HepG2 (cell line): ENCODE measurements around the gene UVSSA. TPM values are rescaled to one million over a fixed set of nuclear protein-coding genes. Genes with fewer than 3 reads are reported as not detected.

Experiments used
- ATAC-seq: fragments of 200-7000 bp; cut with Tn5 transposase; 3 replicates; pipeline ENCODE4 v1.9.1; 2020; ENCODE audit warnings: mild to moderate bottlenecking, moderate library complexity
- BruUV-seq: library from RNA; stranded (reverse); fragments of 400-500 nt; replicated peaks from 2 replicates; lab custom pipeline; 2021; lab: Mats Ljungman, UMichigan
- CTCF ChIA-PET: fragments of 300-600 bp; formaldehyde crosslinking; extraction: SDS; loops from one replicate; lab custom pipeline; 2021; ENCODE audit warnings: low total read pairs, inconsistent platforms, low intra/inter-chr PET ratio; lab: Yijun Ruan, JAX
- POLR2A ChIA-PET: fragments of 350-600 bp; sonication (Branson Sonifier 250); formaldehyde crosslinking; loops from one replicate; lab custom pipeline; 2020; ENCODE audit warnings: antibody characterized with exemption, inconsistent platforms; lab: Yijun Ruan, JAX
- DNase-seq: peaks from one replicate; pipeline ENCODE4 v3.0.0-alpha.2; 2015; ENCODE audit warnings: low spot score
- FAIRE-seq: peaks from 3 replicates; lab custom pipeline; 2011; peaks lifted over from hg19 to GRCh38; lab: Jason Lieb, UNC
- H2AFZ ChIP-seq: one replicate; pipeline ENCODE4 v1.6.1; 2011; ENCODE audit warnings: low read length, inconsistent platforms
- H3K27ac ChIP-seq: fragments of 300-600 bp; 3 replicates; pipeline ENCODE4 v1.8.0; 2011; ENCODE audit warnings: mixed run types, mild to moderate bottlenecking, mixed read lengths, low read length, inconsistent platforms; ENCODE audit not compliant: insufficient read depth; ENCODE audit errors: extremely low read length
- H3K27me3 ChIP-seq, 2 experiments: fragments of 200-600 bp in 1 of 2; 2 replicates in 1 of 2; 3 replicates in 1 of 2; pipeline versions ENCODE4 v1.6.0 to v1.8.0; 2011; ENCODE audit warnings: low read length in 2 of 2, mild to moderate bottlenecking in 2 of 2, moderate library complexity in 2 of 2, inconsistent platforms in 1 of 2; ENCODE audit not compliant: insufficient read depth in 2 of 2, control insufficient read depth in 1 of 2
- H3K36me3 ChIP-seq, 2 experiments: fragments of 200-600 bp in 1 of 2; replicated peaks in 1 of 2; 2 replicates in 1 of 2; 3 replicates in 1 of 2; pipeline versions ENCODE4 v1.5.1 to v1.8.0; 2011; ENCODE audit warnings: low read length in 2 of 2, inconsistent platforms in 1 of 2; ENCODE audit not compliant: insufficient read depth in 2 of 2, control insufficient read depth in 1 of 2
- H3K4me1 ChIP-seq: 2 replicates; pipeline ENCODE4 v1.5.1; 2012; ENCODE audit warnings: low read length, inconsistent platforms; ENCODE audit not compliant: insufficient read depth
- H3K4me2 ChIP-seq: 2 replicates; pipeline ENCODE4 v1.6.0; 2011; ENCODE audit warnings: low read depth, low read length, inconsistent platforms
- H3K4me3 ChIP-seq, 3 experiments: fragments of 200-600 bp in 1 of 3; sonication (generic), shearing (Covaris generic) in 1 of 3; replicated peaks in 1 of 3; 2 replicates each; pipeline ENCODE4 v1.5.1; 2011 to 2016; ENCODE audit warnings: low read length in 3 of 3, inconsistent platforms in 2 of 3, low read depth in 2 of 3, mild to moderate bottlenecking in 2 of 3, control low read depth in 1 of 3, mixed read lengths in 1 of 3; ENCODE audit not compliant: insufficient read depth in 1 of 3
- H3K79me2 ChIP-seq: one replicate; pipeline ENCODE4 v1.6.1; 2011; ENCODE audit warnings: low read length, inconsistent platforms; ENCODE audit not compliant: insufficient read depth
- H3K9ac ChIP-seq: 2 replicates; pipeline ENCODE4 v1.6.0; 2011; ENCODE audit warnings: mild to moderate bottlenecking, low read depth, low read length, inconsistent platforms; ENCODE audit not compliant: insufficient read depth
- H3K9me3 ChIP-seq: 2 replicates; pipeline ENCODE4 v1.5.1; 2012; ENCODE audit warnings: mild to moderate bottlenecking, low read length
- H4K20me1 ChIP-seq: 2 replicates; pipeline ENCODE4 v1.6.0; 2011; ENCODE audit warnings: inconsistent platforms, mild to moderate bottlenecking, low read length, moderate library complexity; ENCODE audit not compliant: insufficient read depth
- AGO1 ChIP-seq: fragments of 200-400 bp; formaldehyde crosslinking; IDR thresholded peaks from 2 replicates; pipeline ENCODE4 v1.6.1; 2017; ENCODE audit warnings: mild to moderate bottlenecking, low read depth, low read length, moderate library complexity; ENCODE audit not compliant: poor library complexity, severe bottlenecking
- CHCHD3 ChIP-seq: sonication (generic); formaldehyde crosslinking; IDR thresholded peaks from 2 replicates; pipeline ENCODE4 v1.8.0; 2022; ENCODE audit warnings: mild to moderate bottlenecking, missing genetic modification reagents, moderate library complexity
- FLYWCH1 ChIP-seq: sonication (generic); formaldehyde crosslinking; IDR thresholded peaks from 2 replicates; pipeline ENCODE4 v1.8.1; 2023; ENCODE audit warnings: mild to moderate bottlenecking, missing genetic modification reagents
- JDP2 ChIP-seq: sonication (generic); formaldehyde crosslinking; IDR thresholded peaks from 2 replicates; pipeline ENCODE4 v1.8.1; 2022; ENCODE audit warnings: missing genetic modification reagents, borderline replicate concordance
- KDM6A ChIP-seq: IDR thresholded peaks from 2 replicates; pipeline ENCODE4 v1.6.1; 2016; ENCODE audit warnings: low read depth
- NFE2L1 ChIP-seq: sonication (generic); formaldehyde crosslinking; IDR thresholded peaks from 2 replicates; pipeline ENCODE4 v1.4.0; 2020; ENCODE audit warnings: missing genetic modification reagents, mild to moderate bottlenecking, borderline replicate concordance
- SRF ChIP-seq: IDR thresholded peaks from 2 replicates; pipeline ENCODE4 v1.6.1; 2011; ENCODE audit warnings: mild to moderate bottlenecking, low read depth, low read length, moderate library complexity
- SRSF9 ChIP-seq: fragments of 200-400 bp; formaldehyde crosslinking; IDR thresholded peaks from 2 replicates; pipeline ENCODE4 v1.6.1; 2018; ENCODE audit warnings: borderline replicate concordance, mild to moderate bottlenecking, low read depth, low read length; ENCODE audit not compliant: insufficient read depth, poor library complexity, severe bottlenecking
- ZFP36 ChIP-seq: fragments of 150-350 bp; IDR thresholded peaks from 2 replicates; pipeline ENCODE4 v1.6.1; 2018; ENCODE audit warnings: borderline replicate concordance, low read length, low read depth; ENCODE audit not compliant: partially characterized antibody
- ZKSCAN1 ChIP-seq: fragments of 150-350 bp; IDR thresholded peaks from 2 replicates; pipeline ENCODE4 v1.6.1; 2014; ENCODE audit warnings: low read length
- ZNF230 ChIP-seq: sonication (generic); formaldehyde crosslinking; IDR thresholded peaks from 2 replicates; pipeline ENCODE4 v1.4.0; 2020; ENCODE audit warnings: mild to moderate bottlenecking, missing genetic modification reagents
- ZNF296 ChIP-seq: sonication (generic); formaldehyde crosslinking; conservative IDR thresholded peaks from 2 replicates; pipeline ENCODE4 v1.5.0; 2020; ENCODE audit warnings: mild to moderate bottlenecking, missing genetic modification reagents
- ZNF572 ChIP-seq: sonication (generic); formaldehyde crosslinking; IDR thresholded peaks from 2 replicates; pipeline ENCODE4 v1.5.1; 2020; ENCODE audit warnings: mild to moderate bottlenecking, missing genetic modification reagents
- WGBS: methylation state at CpG from one replicate; pipeline ENCODE4 v1.1.6; 2017; ENCODE audit warnings: low lambda C conversion rate; 5-methylcytosine and 5-hydroxymethylcytosine counted together
- in situ Hi-C: cut with HindIII; loops from 2 replicates; pipeline ENCODE4 v1.10.0; 2017; ENCODE audit warnings: low pct_unique_long_range_greater_than_20kb; ENCODE audit not compliant: extremely low pct_ligation_motif_present
- intact Hi-C: fragments of 100-400 bp; cut with micrococcal nuclease; formaldehyde crosslinking; loops from one replicate; pipeline ENCODE4 v1.10.0; 2022; ENCODE audit not compliant: unreplicated experiment
- polyA plus RNA-seq, 8 experiments: library from polyadenylated mRNA; depleted of rRNA in 3 of 8; stranded (reverse) in 7 of 8; unstranded in 1 of 8; fragments of >200 nt; fragmentation: Illumina TruSeq in 4 of 8; extraction: Trizol in 4 of 8; gene quantifications; 2 replicates each; pipeline versions ENCODE4 v1.2.1 to v1.2.3, GENCODE V29; 2011 to 2016; ENCODE audit warnings: low read depth in 4 of 8, missing spikeins in 1 of 8, mixed read lengths in 1 of 8; ENCODE audit not compliant: insufficient read depth in 1 of 8
- total RNA-seq, 5 experiments: library from RNA; depleted of rRNA; stranded (reverse); fragments of >200 nt; fragmentation: Illumina TruSeq; extraction: Trizol; gene quantifications; 2 replicates each; pipeline ENCODE4 v1.2.3, GENCODE V29; 2016; ENCODE audit warnings: low read depth in 1 of 5
- TF ChIP-seq, protein P1 (sequence below): sonication (generic); formaldehyde crosslinking; IDR thresholded peaks from 2 replicates; pipeline ENCODE4 v1.4.0; 2020; ENCODE audit warnings: missing genetic modification reagents
- TF ChIP-seq, protein P2 (sequence below): IDR thresholded peaks from 2 replicates; pipeline ENCODE4 v1.4.0; 2020; ENCODE audit warnings: mild to moderate bottlenecking, missing genetic modification reagents
- TF ChIP-seq, protein P3 (sequence below): sonication (generic); formaldehyde crosslinking; IDR thresholded peaks from 2 replicates; pipeline ENCODE4 v1.4.0; 2020; ENCODE audit warnings: missing genetic modification reagents
- TF ChIP-seq, protein P4 (sequence below): sonication (generic); formaldehyde crosslinking; IDR thresholded peaks from 2 replicates; pipeline ENCODE4 v1.9.0; 2021; ENCODE audit warnings: missing genetic modification reagents, mild to moderate bottlenecking, borderline replicate concordance

The UVSSA gene
- total and polyA plus RNA-seq, 2 of the 13 experiments (the other 11 are each of a cell fraction or from before 2014, with no cell fraction given) = 4.6 to 8.4 TPM

DNA sequence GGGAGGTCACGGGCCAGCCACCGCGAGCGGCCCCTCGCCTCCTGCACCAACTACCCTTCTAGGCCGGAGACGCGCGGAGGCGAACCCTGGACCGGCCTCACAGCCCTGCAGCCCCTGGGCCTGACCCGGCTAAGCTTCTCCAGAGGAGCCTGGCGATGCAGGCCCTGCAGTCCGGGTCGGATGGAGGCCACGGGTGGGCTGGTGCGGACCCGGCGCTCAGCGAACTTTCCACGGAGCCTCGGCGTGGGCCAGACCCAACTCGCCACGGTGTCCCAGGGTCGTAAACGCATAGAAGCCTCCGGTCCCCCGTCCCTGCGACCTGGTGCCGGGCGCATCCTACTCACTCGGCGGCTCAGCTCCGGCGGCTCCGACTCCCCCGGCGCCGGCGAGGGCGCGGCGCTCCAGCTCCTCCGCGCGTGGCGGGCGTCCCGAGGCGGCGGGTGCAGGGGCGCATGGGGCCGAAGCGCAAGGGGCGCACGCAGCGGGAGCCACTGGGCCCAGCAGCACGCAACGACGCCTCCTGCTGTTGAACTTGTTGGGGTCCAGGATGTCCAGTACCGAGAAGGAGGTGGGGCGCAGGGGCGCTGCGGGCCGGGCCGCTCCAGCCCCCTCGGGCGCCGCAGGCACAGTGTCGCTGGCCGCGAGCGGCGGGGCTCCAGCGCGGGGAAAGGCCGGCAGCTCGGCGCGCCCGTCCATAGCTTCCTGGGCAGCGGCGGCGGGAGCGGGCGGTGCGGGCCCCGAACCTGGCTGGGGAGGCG is 58.8 kb downstream of the UVSSA start:
- intact Hi-C loops (no loop called here), in situ Hi-C loops (no loop called here)
- no peaks in the 10 kb centered on the region for H4K20me1 ChIP-seq
- H3K9ac ChIP-seq = no peak overlapping the region
- H2AFZ ChIP-seq = no peak overlapping the region
- FAIRE-seq = no peak
- no peak overlapping the region for H3K27ac ChIP-seq
- peaks cover 4 to 15% of the 10 kb centered on the region in 2 experiments for H3K27me3 ChIP-seq
- no peak for DNase-seq
- H3K4me3 ChIP-seq = no peak overlapping the region
- no TSS peak for BruUV-seq
- WGBS = 6% methylated on average over 5 of the region's 90 CpGs
- ATAC-seq = no peak
- H3K79me2 ChIP-seq = no peaks in the 10 kb centered on the region
- CTCF ChIA-PET = no interaction called here
- no peaks in the 10 kb centered on the region for H3K9me3 ChIP-seq
- no peaks in the 10 kb centered on the region for H3K4me1 ChIP-seq
- POLR2A ChIA-PET = no interaction called here
- H3K36me3 ChIP-seq = no peaks in the 10 kb centered on the region
- no peak overlapping the region for H3K4me2 ChIP-seq
- no peak for TF ChIP-seq ZNF572
- TF ChIP-seq JDP2 (CRISPR knock-in tag) = no peak
- no peak for TF ChIP-seq SRF
- no peak for TF ChIP-seq ZKSCAN1
- no peak for TF ChIP-seq CHCHD3 (CRISPR knock-in tag)
- TF ChIP-seq, protein P1, sequence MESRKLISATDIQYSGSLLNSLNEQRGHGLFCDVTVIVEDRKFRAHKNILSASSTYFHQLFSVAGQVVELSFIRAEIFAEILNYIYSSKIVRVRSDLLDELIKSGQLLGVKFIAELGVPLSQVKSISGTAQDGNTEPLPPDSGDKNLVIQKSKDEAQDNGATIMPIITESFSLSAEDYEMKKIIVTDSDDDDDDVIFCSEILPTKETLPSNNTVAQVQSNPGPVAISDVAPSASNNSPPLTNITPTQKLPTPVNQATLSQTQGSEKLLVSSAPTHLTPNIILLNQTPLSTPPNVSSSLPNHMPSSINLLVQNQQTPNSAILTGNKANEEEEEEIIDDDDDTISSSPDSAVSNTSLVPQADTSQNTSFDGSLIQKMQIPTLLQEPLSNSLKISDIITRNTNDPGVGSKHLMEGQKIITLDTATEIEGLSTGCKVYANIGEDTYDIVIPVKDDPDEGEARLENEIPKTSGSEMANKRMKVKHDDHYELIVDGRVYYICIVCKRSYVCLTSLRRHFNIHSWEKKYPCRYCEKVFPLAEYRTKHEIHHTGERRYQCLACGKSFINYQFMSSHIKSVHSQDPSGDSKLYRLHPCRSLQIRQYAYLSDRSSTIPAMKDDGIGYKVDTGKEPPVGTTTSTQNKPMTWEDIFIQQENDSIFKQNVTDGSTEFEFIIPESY (CRISPR knock-in tag) = no peak
- TF ChIP-seq, protein P2, sequence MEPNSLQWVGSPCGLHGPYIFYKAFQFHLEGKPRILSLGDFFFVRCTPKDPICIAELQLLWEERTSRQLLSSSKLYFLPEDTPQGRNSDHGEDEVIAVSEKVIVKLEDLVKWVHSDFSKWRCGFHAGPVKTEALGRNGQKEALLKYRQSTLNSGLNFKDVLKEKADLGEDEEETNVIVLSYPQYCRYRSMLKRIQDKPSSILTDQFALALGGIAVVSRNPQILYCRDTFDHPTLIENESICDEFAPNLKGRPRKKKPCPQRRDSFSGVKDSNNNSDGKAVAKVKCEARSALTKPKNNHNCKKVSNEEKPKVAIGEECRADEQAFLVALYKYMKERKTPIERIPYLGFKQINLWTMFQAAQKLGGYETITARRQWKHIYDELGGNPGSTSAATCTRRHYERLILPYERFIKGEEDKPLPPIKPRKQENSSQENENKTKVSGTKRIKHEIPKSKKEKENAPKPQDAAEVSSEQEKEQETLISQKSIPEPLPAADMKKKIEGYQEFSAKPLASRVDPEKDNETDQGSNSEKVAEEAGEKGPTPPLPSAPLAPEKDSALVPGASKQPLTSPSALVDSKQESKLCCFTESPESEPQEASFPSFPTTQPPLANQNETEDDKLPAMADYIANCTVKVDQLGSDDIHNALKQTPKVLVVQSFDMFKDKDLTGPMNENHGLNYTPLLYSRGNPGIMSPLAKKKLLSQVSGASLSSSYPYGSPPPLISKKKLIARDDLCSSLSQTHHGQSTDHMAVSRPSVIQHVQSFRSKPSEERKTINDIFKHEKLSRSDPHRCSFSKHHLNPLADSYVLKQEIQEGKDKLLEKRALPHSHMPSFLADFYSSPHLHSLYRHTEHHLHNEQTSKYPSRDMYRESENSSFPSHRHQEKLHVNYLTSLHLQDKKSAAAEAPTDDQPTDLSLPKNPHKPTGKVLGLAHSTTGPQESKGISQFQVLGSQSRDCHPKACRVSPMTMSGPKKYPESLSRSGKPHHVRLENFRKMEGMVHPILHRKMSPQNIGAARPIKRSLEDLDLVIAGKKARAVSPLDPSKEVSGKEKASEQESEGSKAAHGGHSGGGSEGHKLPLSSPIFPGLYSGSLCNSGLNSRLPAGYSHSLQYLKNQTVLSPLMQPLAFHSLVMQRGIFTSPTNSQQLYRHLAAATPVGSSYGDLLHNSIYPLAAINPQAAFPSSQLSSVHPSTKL (CRISPR knock-in tag) = no peak
- TF ChIP-seq, protein P3, sequence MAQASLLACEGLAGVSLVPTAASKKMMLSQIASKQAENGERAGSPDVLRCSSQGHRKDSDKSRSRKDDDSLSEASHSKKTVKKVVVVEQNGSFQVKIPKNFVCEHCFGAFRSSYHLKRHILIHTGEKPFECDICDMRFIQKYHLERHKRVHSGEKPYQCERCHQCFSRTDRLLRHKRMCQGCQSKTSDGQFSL (CRISPR knock-in tag) = no peak
- TF ChIP-seq ZNF296 (CRISPR knock-in tag) = no peak
- TF ChIP-seq KDM6A (CRISPR knock-in tag) = no peak
- TF ChIP-seq SRSF9 = no peak
- no peak for TF ChIP-seq FLYWCH1 (CRISPR knock-in tag)
- no peak for TF ChIP-seq ZNF230
- no peak for TF ChIP-seq NFE2L1 (CRISPR knock-in tag)
- TF ChIP-seq, protein P4, sequence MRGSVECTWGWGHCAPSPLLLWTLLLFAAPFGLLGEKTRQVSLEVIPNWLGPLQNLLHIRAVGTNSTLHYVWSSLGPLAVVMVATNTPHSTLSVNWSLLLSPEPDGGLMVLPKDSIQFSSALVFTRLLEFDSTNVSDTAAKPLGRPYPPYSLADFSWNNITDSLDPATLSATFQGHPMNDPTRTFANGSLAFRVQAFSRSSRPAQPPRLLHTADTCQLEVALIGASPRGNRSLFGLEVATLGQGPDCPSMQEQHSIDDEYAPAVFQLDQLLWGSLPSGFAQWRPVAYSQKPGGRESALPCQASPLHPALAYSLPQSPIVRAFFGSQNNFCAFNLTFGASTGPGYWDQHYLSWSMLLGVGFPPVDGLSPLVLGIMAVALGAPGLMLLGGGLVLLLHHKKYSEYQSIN (CRISPR knock-in tag) = no peak
- TF ChIP-seq AGO1 = no peak
- TF ChIP-seq ZFP36 = no peak
